GM12878 (cell line): ENCODE data around the gene ABL1.

Source experiments
- CTCF ChIP-seq, 3 experiments: IDR thresholded peaks in 2 of 3; conservative IDR thresholded peaks in 1 of 3; 2 replicates each; pipeline ENCODE4 v1.5.1; 2011; ENCODE audit warnings: low read depth in 3 of 3, low read length in 3 of 3, mild to moderate bottlenecking in 3 of 3, control low read depth in 2 of 3, moderate library complexity in 2 of 3, inconsistent platforms in 1 of 3, mixed read lengths in 1 of 3; ENCODE audit not compliant: control insufficient read depth in 2 of 3, insufficient read depth in 1 of 3; ENCODE audit errors: extremely low read depth in 1 of 3
- POLR2A ChIP-seq: IDR thresholded peaks from 2 replicates; pipeline ENCODE4 v1.6.1; 2011; ENCODE audit warnings: low read depth, mild to moderate bottlenecking, low read length
- POLR2AphosphoS5 ChIP-seq: IDR thresholded peaks from 2 replicates; pipeline ENCODE4 v1.6.1; 2011; ENCODE audit warnings: mild to moderate bottlenecking, low read length, inconsistent platforms
- SP1 ChIP-seq: IDR thresholded peaks from one replicate; pipeline ENCODE4 v1.6.1; 2011; ENCODE audit warnings: low read depth, low read length
- ZBTB33 ChIP-seq: fragments of 450-650 bp; IDR thresholded peaks from 2 replicates; pipeline ENCODE4 v1.6.1; 2017; ENCODE audit warnings: mild to moderate bottlenecking

GRCh38 chr9:130872093-130872492 lies 37.0 kb downstream of the ABL1 start:
- TF ChIP-seq ZBTB33 (no peak), SP1 (no peak), POLR2A (no peak), CTCF (IDR thresholded peaks at IDR 0.05 in 2 of 3, conservative IDR thresholded peaks at IDR 0.05 in 1 of 3; ENCODE audit: control insufficient read depth in 2 of 3, extremely low read depth in 1 of 3, insufficient read depth in 1 of 3, low read depth in 3 of 3, low read length in 3 of 3) (no peak), POLR2AphosphoS5 (no peak)
